K562 (cell line): Measurements from ENCODE around the gene PLTP. TPM values are rescaled to one million over a fixed set of nuclear protein-coding genes. Genes with fewer than 3 reads are reported as not detected.

Experiments
- ATAC-seq: fragments of 200-7000 bp; cut with Tn5 transposase; 3 replicates; pipeline ENCODE4 v1.9.1; 2020; ENCODE audit warnings: moderate library complexity
- BruUV-seq: library from RNA; stranded (reverse); fragments of 400-500 nt; replicated peaks from 2 replicates; lab custom pipeline; 2021; lab: Mats Ljungman, UMichigan
- CTCF ChIA-PET: fragments of 300-600 bp; formaldehyde crosslinking; extraction: SDS; loops from one replicate; lab custom pipeline; 2021; ENCODE audit warnings: low intra/inter-chr PET ratio; lab: Yijun Ruan, JAX
- POLR2A ChIA-PET: fragments of 300-600, 350-650 bp; sonication (Branson Sonifier 250); formaldehyde crosslinking; extraction: SDS; loops from one replicate; lab custom pipeline; 2021; ENCODE audit warnings: antibody characterized with exemption, inconsistent platforms; lab: Yijun Ruan, JAX
- DNase-seq, 4 experiments: peaks; one replicate each; pipeline versions ENCODE4 v3.0.0 to v3.0.0-alpha.2; 2011 to 2018; ENCODE audit warnings: low spot score in 3 of 4, mixed read lengths in 3 of 4; ENCODE audit errors: extremely low read depth in 1 of 4
- FAIRE-seq: peaks from 2 replicates; lab custom pipeline; 2011; peaks lifted over from hg19 to GRCh38; lab: Jason Lieb, UNC
- H2AFZ ChIP-seq: 2 replicates; pipeline ENCODE4 v1.6.0; 2011; ENCODE audit warnings: low read depth, low read length, control low read depth, inconsistent platforms
- H3K27ac ChIP-seq: fragments of 200-600 bp; 3 replicates; pipeline ENCODE4 v1.8.0; 2011; ENCODE audit warnings: low read depth, mild to moderate bottlenecking, control low read depth, inconsistent platforms, low read length, moderate library complexity, mixed read lengths; ENCODE audit errors: extremely low read depth
- H3K27me3 ChIP-seq, 2 experiments: fragments of 300-600 bp in 1 of 2; 2 replicates in 1 of 2; 3 replicates in 1 of 2; pipeline versions ENCODE4 v1.6.0 to v1.8.0; 2011; ENCODE audit warnings: inconsistent platforms in 2 of 2, low read length in 2 of 2, mild to moderate bottlenecking in 1 of 2, mixed read lengths in 1 of 2, moderate library complexity in 1 of 2; ENCODE audit not compliant: control insufficient read depth in 2 of 2, insufficient read depth in 2 of 2
- H3K36me3 ChIP-seq: fragments of 300-600 bp; 3 replicates; pipeline ENCODE4 v1.8.0; 2011; ENCODE audit warnings: mild to moderate bottlenecking, low read length, inconsistent platforms; ENCODE audit not compliant: control insufficient read depth, insufficient read depth
- H3K4me1 ChIP-seq, 2 experiments: fragments of 200-600 bp in 1 of 2; replicated peaks in 1 of 2; 2 replicates in 1 of 2; 3 replicates in 1 of 2; pipeline versions ENCODE4 v1.5.1 to v1.8.0; 2011; ENCODE audit warnings: inconsistent platforms in 2 of 2, low read length in 2 of 2, mild to moderate bottlenecking in 1 of 2, mixed read lengths in 1 of 2, moderate library complexity in 1 of 2; ENCODE audit not compliant: control insufficient read depth in 2 of 2, insufficient read depth in 2 of 2
- H3K4me2 ChIP-seq: 2 replicates; pipeline ENCODE4 v1.6.1; 2011; ENCODE audit warnings: low read length, control low read depth, inconsistent platforms, mixed read lengths; ENCODE audit not compliant: insufficient read depth
- H3K4me3 ChIP-seq: fragments of 200-600 bp; sonication (generic), shearing (Covaris generic); 2 replicates; pipeline ENCODE4 v1.5.1; 2016; ENCODE audit warnings: control low read depth, inconsistent platforms
- H3K79me2 ChIP-seq: fragments of 200-600 bp; 3 replicates; pipeline ENCODE4 v1.8.0; 2011; ENCODE audit warnings: low read length, inconsistent platforms; ENCODE audit not compliant: control insufficient read depth, insufficient read depth
- H3K9ac ChIP-seq, 2 experiments: 2 replicates each; pipeline versions ENCODE4 v1.6.0 to v1.6.1; 2011; ENCODE audit warnings: low read depth in 2 of 2, low read length in 2 of 2, control low read depth in 1 of 2, inconsistent platforms in 1 of 2, mild to moderate bottlenecking in 1 of 2, mixed read lengths in 1 of 2; ENCODE audit not compliant: insufficient read depth in 1 of 2
- H3K9me1 ChIP-seq: one replicate; pipeline ENCODE4 v1.6.0; 2011; ENCODE audit warnings: inconsistent platforms, mild to moderate bottlenecking, low read length, moderate library complexity; ENCODE audit not compliant: control insufficient read depth, insufficient read depth
- H3K9me3 ChIP-seq: replicated peaks from 2 replicates; pipeline ENCODE4 v1.5.1; 2011; ENCODE audit warnings: low read depth, low read length, inconsistent platforms; ENCODE audit not compliant: control insufficient read depth, insufficient read depth
- H4K20me1 ChIP-seq: replicated peaks from 2 replicates; pipeline ENCODE4 v1.6.1; 2011; ENCODE audit warnings: low read length, inconsistent platforms, mixed read lengths; ENCODE audit not compliant: control insufficient read depth, insufficient read depth
- FOXJ3 ChIP-seq: sonication (generic); formaldehyde crosslinking; IDR thresholded peaks from 2 replicates; pipeline ENCODE4 v1.4.0; 2020; ENCODE audit warnings: mild to moderate bottlenecking, missing genetic modification reagents
- RBM22 ChIP-seq: fragments of 200-400 bp; formaldehyde crosslinking; IDR thresholded peaks from 2 replicates; pipeline ENCODE4 v1.6.1; 2018; ENCODE audit warnings: low read length, low read depth; ENCODE audit not compliant: poor library complexity, severe bottlenecking
- TAF15 ChIP-seq: fragments of 200-400 bp; formaldehyde crosslinking; IDR thresholded peaks from 2 replicates; pipeline ENCODE4 v1.6.1; 2017; ENCODE audit warnings: mild to moderate bottlenecking, low read depth, low read length, moderate library complexity
- ZBTB33 ChIP-seq: sonication (generic); formaldehyde crosslinking; IDR thresholded peaks from 2 replicates; pipeline ENCODE4 v1.8.1; 2023; ENCODE audit warnings: mild to moderate bottlenecking, missing genetic modification reagents
- ZNF263 ChIP-seq: sonication (generic); formaldehyde crosslinking; IDR thresholded peaks from 2 replicates; pipeline ENCODE4 v1.8.0; 2022; ENCODE audit warnings: mild to moderate bottlenecking, missing genetic modification reagents, borderline replicate concordance
- WGBS: fragments of 100-300 bp; shearing (Covaris generic); methylation state at CpG from one replicate; pipeline ENCODE4 v1.1.6; 2016; ENCODE audit warnings: low coverage, mixed read lengths; ENCODE audit not compliant: insufficient coverage; ENCODE audit errors: missing lambda C conversion rate; 5-methylcytosine and 5-hydroxymethylcytosine counted together
- in situ Hi-C: fragments of 300-500 bp; cut with MboI; formaldehyde crosslinking; loops from 4 replicates; pipeline ENCODE4 v1.15.0; 2018; ENCODE audit warnings: inconsistent platforms, mixed read lengths
- intact Hi-C: fragments of 100-400 bp; cut with micrococcal nuclease; formaldehyde crosslinking; loops from 2 replicates; pipeline ENCODE4 v1.14.2; 2022
- polyA plus RNA-seq, 8 experiments: library from polyadenylated mRNA; depleted of rRNA in 4 of 8; stranded (reverse) in 5 of 8; unstranded in 3 of 8; fragments of >200 nt; fragmentation: Nextera tagmentation in 2 of 8; fragmentation: Illumina TruSeq in 1 of 8; extraction: Ambion mirVana in 2 of 8; extraction: Trizol in 1 of 8; gene quantifications; 2 replicates each; pipeline versions ENCODE4 v1.2.1 to v1.2.3, GENCODE V29; 2011 to 2014; ENCODE audit warnings: inconsistent platforms in 1 of 8, missing spikeins in 1 of 8
- total RNA-seq, 7 experiments: library from RNA; depleted of rRNA in 6 of 7; stranded (reverse); fragments of >200 nt in 6 of 7; fragmentation: Illumina TruSeq in 2 of 7; extraction: Trizol in 2 of 7; gene quantifications; 2 replicates each; pipeline versions ENCODE4 v1.2.1 to v1.2.3, GENCODE V29; 2011 to 2021; ENCODE audit warnings: low replicate concordance in 1 of 7

Gene PLTP
- total and polyA plus RNA-seq, 9 of the 15 experiments (the other 6 are each of a cell fraction or from before 2014, with no cell fraction given): 2.8 to 29.3 (median 17.6) TPM

DNA sequence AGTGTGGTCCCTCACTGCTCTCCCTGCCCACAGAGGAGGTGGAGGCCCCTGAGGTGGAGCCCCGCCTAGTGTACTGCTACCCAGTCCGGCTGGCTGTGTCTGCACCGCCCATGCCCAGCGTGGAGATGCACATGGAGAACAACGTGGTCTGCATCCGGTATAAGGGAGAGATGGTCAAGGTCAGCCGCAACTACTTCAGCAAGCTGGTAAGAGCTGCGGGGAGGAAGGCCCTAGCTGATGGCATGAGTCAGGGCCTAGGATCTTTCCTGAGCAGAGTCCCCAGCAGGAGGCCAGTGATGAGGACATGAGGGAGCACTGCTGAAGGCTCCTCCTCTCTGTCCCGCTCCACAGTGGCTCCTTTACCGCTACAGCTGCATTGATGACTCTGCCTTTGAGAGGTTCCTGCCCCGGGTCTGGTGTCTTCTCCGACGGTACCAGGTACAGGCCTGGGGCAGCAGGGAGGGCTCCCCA, 33.8 kb upstream of the PLTP start:
- in situ Hi-C loops: no loop called here
- DNase-seq (no peak), ATAC-seq (no peak), FAIRE-seq (no peak)
- Histone ChIP-seq H3K9ac (peak overlapping the region in 1 of 2 experiments; percentile 20; a peak in 1 of 4 replicates), H3K9me1 (peaks cover 8% of the 10 kb centered on the region), H4K20me1 (peaks cover 13% of the 10 kb centered on the region; the same call in 1 of the 2 replicates), H3K79me2 (no peaks in the 10 kb centered on the region), H3K4me2 (no peak overlapping the region), H3K4me3 (no peak overlapping the region), H3K27me3 (no peaks in the 10 kb centered on the region), H3K4me1 (peaks cover 20 to 44% of the 10 kb centered on the region in 2 experiments), H2AFZ (no peak overlapping the region), H3K9me3 (no peaks in the 10 kb centered on the region), H3K27ac (no peak overlapping the region; the same call in 2 of the 3 replicates), H3K36me3 (peaks cover 90% of the 10 kb centered on the region)
- TF ChIP-seq ZBTB33 (CRISPR knock-in tag) (peak; percentile 74), ZNF263 (CRISPR knock-in tag) (peak; percentile 84; the same call in 1 of the 2 replicates), RBM22 (peak; percentile 40), FOXJ3 (no peak), TAF15 (0 out of 2 replicates have a peak, but pooled peaks have one; percentile 14)
- BruUV-seq: no TSS peak
- ChIA-PET POLR2A (interaction anchor here (1.4 to 2.4 kb wide), 3 partner anchors 11 to 88 kb away, joined by 4 to 16 read pairs (median 5); partner anchors contain the start of genes ACOT8, PCIF1 and ZSWIM3), CTCF (no interaction called here)
- 82% methylated on average over 10 of the region's 13 CpGs for WGBS
- intact Hi-C loops: no loop called here
